DOHH2 (cell line): ENCODE measurements around the gene NPEPPS.
"Not testable (repeated sequence)": the region's sequence is repeated elsewhere in the genome, so short reads cannot be mapped to it uniquely, and the experiment has no call there.

ENCODE experiments used
- CTCF ChIP-seq: fragments of 200-600 bp; sonication (generic); IDR thresholded peaks from one replicate; pipeline ENCODE4 v1.5.1; 2014; ENCODE audit warnings: antibody characterized with exemption, mild to moderate bottlenecking, low read depth, low read length; ENCODE audit not compliant: poor library complexity, severe bottlenecking
- EZH2phosphoT487 ChIP-seq: fragments of 200-600 bp; sonication (generic); IDR thresholded peaks from 2 replicates; pipeline ENCODE4 v1.6.1; 2017; ENCODE audit warnings: borderline replicate concordance, mild to moderate bottlenecking, antibody characterized with exemption, low read length, moderate library complexity, mixed read lengths

DNA sequence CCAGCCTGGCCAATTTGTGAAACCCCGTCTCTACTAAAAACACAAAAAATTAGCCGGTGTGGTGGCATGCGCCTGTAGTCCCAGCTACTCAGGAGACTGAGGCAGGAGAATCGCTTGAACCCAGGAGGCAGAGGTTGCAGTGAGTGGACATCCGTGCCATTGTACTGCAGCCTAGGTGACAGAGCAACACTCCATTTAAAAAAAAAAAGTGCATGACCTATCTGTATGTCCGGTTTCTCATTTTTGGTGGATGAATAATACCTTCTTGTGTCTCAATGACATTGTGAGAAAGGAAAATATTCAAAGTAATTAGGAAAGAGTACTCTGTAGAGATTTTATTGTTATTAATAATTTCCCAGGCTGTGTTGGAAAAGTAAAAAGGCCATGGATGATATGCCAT is 17.6 kb upstream of the NPEPPS start:
- not testable (repeated sequence) for TF ChIP-seq CTCF, EZH2phosphoT487
